Measurements from ENCODE around the gene MUSK.

MUSK gene

GRCh38 chr9:110763568-110763967 is 95.0 kb downstream of the MUSK start:
- peaks cover 2% of the 10 kb centered on the region for H3K4me1 ChIP-seq (ENCODE audit: control insufficient read depth, insufficient read depth, low read depth, low read length)
- DNase-seq = no peak

GRCh38 chr9:110764006-110764405 is 95.4 kb downstream of the MUSK start:
- H3K79me1 ChIP-seq (replicated peaks; ENCODE audit: low read length, poor library complexity, severe bottlenecking) = no peaks in the 10 kb centered on the region
- H2AK5ac ChIP-seq (ENCODE audit: low read length, severe bottlenecking) = no peak overlapping the region
- H3K9me3 ChIP-seq (ENCODE audit: control insufficient read depth, low read length) = no peaks in the 10 kb centered on the region
- no peak overlapping the region for H2BK120ac ChIP-seq (ENCODE audit: low read depth, low read length)
- H2BK12ac ChIP-seq (ENCODE audit: low read length in 2 of 2) = no peak overlapping the region
- 99% methylated on average over 3 of the region's 3 CpGs for WGBS
- no peak overlapping the region for H4K8ac ChIP-seq (ENCODE audit: low read length)
- H3K36me3 ChIP-seq (ENCODE audit: control insufficient read depth in 1 of 2, insufficient read depth in 2 of 2, low read depth in 1 of 2, low read length in 2 of 2) = no peaks in the 10 kb centered on the region
- no peak overlapping the region for H2BK15ac ChIP-seq (ENCODE audit: low read depth, poor library complexity, severe bottlenecking)
- H3K4me2 ChIP-seq (ENCODE audit: low read length, poor library complexity, severe bottlenecking) = no peak overlapping the region
- H3K4me3 ChIP-seq (ENCODE audit: insufficient read depth in 1 of 2, low read depth in 1 of 2, low read length in 2 of 2) = no peak overlapping the region
- no peak overlapping the region for H2AFZ ChIP-seq (ENCODE audit: low read depth, low read length)
- no peak for DNase-seq
- no peak overlapping the region for H3K27ac ChIP-seq (ENCODE audit: low read length, poor library complexity, severe bottlenecking)
- H2BK5ac ChIP-seq (ENCODE audit: low read depth, low read length, poor library complexity, severe bottlenecking) = no peak overlapping the region
- H3K4me1 ChIP-seq (ENCODE audit: control insufficient read depth, insufficient read depth, low read depth, low read length) = peaks cover 2% of the 10 kb centered on the region
- H3K4ac ChIP-seq (ENCODE audit: low read depth in 1 of 2, low read length in 2 of 2) = no peak overlapping the region
- no peak overlapping the region for H3K23ac ChIP-seq (ENCODE audit: low read length in 2 of 2)
- H4K91ac ChIP-seq (ENCODE audit: low read length) = no peak overlapping the region
- no peak overlapping the region for H3K14ac ChIP-seq (ENCODE audit: low read length in 2 of 2)
- H3K18ac ChIP-seq (ENCODE audit: low read depth in 1 of 2, low read length in 2 of 2) = no peak overlapping the region
- H3K9ac ChIP-seq (ENCODE audit: low read length) = no peak overlapping the region
- no peaks in the 10 kb centered on the region for H3K27me3 ChIP-seq (ENCODE audit: control insufficient read depth in 1 of 2, insufficient read depth in 1 of 2, low read length in 2 of 2)

More at GRCh38 chr9:110763568-110763967, 95.0 kb downstream of the MUSK start:
- Histone ChIP-seq H3K27me3 (ENCODE audit: control insufficient read depth in 1 of 2, insufficient read depth in 1 of 2, low read length in 2 of 2) (no peaks in the 10 kb centered on the region), H3K4me2 (ENCODE audit: low read length, poor library complexity, severe bottlenecking) (no peak overlapping the region), H3K9ac (ENCODE audit: low read length) (no peak overlapping the region), H4K91ac (ENCODE audit: low read length) (no peak overlapping the region), H2BK12ac (ENCODE audit: low read length in 2 of 2) (no peak overlapping the region), H3K27ac (ENCODE audit: low read length, poor library complexity, severe bottlenecking) (no peak overlapping the region), H3K4me3 (ENCODE audit: insufficient read depth in 1 of 2, low read depth in 1 of 2, low read length in 2 of 2) (no peak overlapping the region), H3K79me1 (replicated peaks; ENCODE audit: low read length, poor library complexity, severe bottlenecking) (no peaks in the 10 kb centered on the region), H2AK5ac (ENCODE audit: low read length, severe bottlenecking) (no peak overlapping the region), H3K4ac (ENCODE audit: low read depth in 1 of 2, low read length in 2 of 2) (no peak overlapping the region), H3K23ac (ENCODE audit: low read length in 2 of 2) (no peak overlapping the region), H3K9me3 (ENCODE audit: control insufficient read depth, low read length) (no peaks in the 10 kb centered on the region), H2BK120ac (ENCODE audit: low read depth, low read length) (no peak overlapping the region), H3K18ac (ENCODE audit: low read depth in 1 of 2, low read length in 2 of 2) (no peak overlapping the region), H2BK5ac (ENCODE audit: low read depth, low read length, poor library complexity, severe bottlenecking) (no peak overlapping the region), H3K36me3 (ENCODE audit: control insufficient read depth in 1 of 2, insufficient read depth in 2 of 2, low read depth in 1 of 2, low read length in 2 of 2) (no peaks in the 10 kb centered on the region), H4K8ac (ENCODE audit: low read length) (no peak overlapping the region), H2BK15ac (ENCODE audit: low read depth, poor library complexity, severe bottlenecking) (no peak overlapping the region), H2AFZ (ENCODE audit: low read depth, low read length) (no peak overlapping the region), H3K14ac (ENCODE audit: low read length in 2 of 2) (no peak overlapping the region)
- WGBS = no CpG with 5 or more reads among the region's 1 CpG

GRCh38 chr9:110765926-110766325 is 97.3 kb downstream of the MUSK start:
- H3K18ac ChIP-seq (ENCODE audit: low read depth in 1 of 2, low read length in 2 of 2) = peak overlapping the region in 1 of 2 experiments; percentile 6
- H4K91ac ChIP-seq (ENCODE audit: low read length) = no peak overlapping the region
- WGBS = 89% methylated on average over 2 of the region's 2 CpGs

GRCh38 chr9:110767559-110768063 is 99.0 kb downstream of the MUSK start:
- Histone ChIP-seq H3K23ac (ENCODE audit: low read length in 2 of 2) (no peak overlapping the region), H3K4ac (ENCODE audit: low read depth in 1 of 2, low read length in 2 of 2) (peak overlapping the region in 1 of 2 experiments; percentile 37), H3K27ac (ENCODE audit: low read length, poor library complexity, severe bottlenecking) (no peak overlapping the region), H3K79me1 (replicated peaks; ENCODE audit: low read length, poor library complexity, severe bottlenecking) (no peaks in the 10 kb centered on the region), H2BK15ac (ENCODE audit: low read depth, poor library complexity, severe bottlenecking) (no peak overlapping the region), H3K36me3 (ENCODE audit: control insufficient read depth in 1 of 2, insufficient read depth in 2 of 2, low read depth in 1 of 2, low read length in 2 of 2) (no peaks in the 10 kb centered on the region), H4K8ac (ENCODE audit: low read length) (no peak overlapping the region), H2AK5ac (ENCODE audit: low read length, severe bottlenecking) (no peak overlapping the region), H2BK120ac (ENCODE audit: low read depth, low read length) (no peak overlapping the region), H3K18ac (ENCODE audit: low read depth in 1 of 2, low read length in 2 of 2) (peak overlapping the region in 1 of 2 experiments; percentile 34), H3K4me3 (ENCODE audit: insufficient read depth in 1 of 2, low read depth in 1 of 2, low read length in 2 of 2) (peak overlapping the region in 1 of 2 experiments; percentile 71), H3K4me2 (ENCODE audit: low read length, poor library complexity, severe bottlenecking) (no peak overlapping the region), H3K14ac (ENCODE audit: low read length in 2 of 2) (no peak overlapping the region), H2AFZ (ENCODE audit: low read depth, low read length) (no peak overlapping the region), H4K91ac (ENCODE audit: low read length) (no peak overlapping the region), H3K27me3 (ENCODE audit: control insufficient read depth in 1 of 2, insufficient read depth in 1 of 2, low read length in 2 of 2) (no peaks in the 10 kb centered on the region), H2BK5ac (ENCODE audit: low read depth, low read length, poor library complexity, severe bottlenecking) (no peak overlapping the region), H3K9me3 (ENCODE audit: control insufficient read depth, low read length) (no peaks in the 10 kb centered on the region), H2BK12ac (ENCODE audit: low read length in 2 of 2) (peak overlapping the region in 1 of 2 experiments; percentile 48), H3K9ac (ENCODE audit: low read length) (peak overlapping the region; percentile 86), H3K4me1 (ENCODE audit: control insufficient read depth, insufficient read depth, low read depth, low read length) (peaks cover 2% of the 10 kb centered on the region)
- DNase-seq = no peak
- WGBS = 86% methylated on average over 4 of the region's 6 CpGs

More at GRCh38 chr9:110765926-110766325, 97.3 kb downstream of the MUSK start:
- H3K36me3 ChIP-seq (ENCODE audit: control insufficient read depth in 1 of 2, insufficient read depth in 2 of 2, low read depth in 1 of 2, low read length in 2 of 2) = no peaks in the 10 kb centered on the region
- H4K8ac ChIP-seq (ENCODE audit: low read length) = no peak overlapping the region
- H2BK15ac ChIP-seq (ENCODE audit: low read depth, poor library complexity, severe bottlenecking) = no peak overlapping the region
- no peak overlapping the region for H3K4me3 ChIP-seq (ENCODE audit: insufficient read depth in 1 of 2, low read depth in 1 of 2, low read length in 2 of 2)
- H2BK120ac ChIP-seq (ENCODE audit: low read depth, low read length) = no peak overlapping the region
- no peak overlapping the region for H3K9ac ChIP-seq (ENCODE audit: low read length)
- no peaks in the 10 kb centered on the region for H3K79me1 ChIP-seq (replicated peaks; ENCODE audit: low read length, poor library complexity, severe bottlenecking)
- peak overlapping the region in 1 of 2 experiments; percentile 7 for H3K4ac ChIP-seq (ENCODE audit: low read depth in 1 of 2, low read length in 2 of 2)
- H3K9me3 ChIP-seq (ENCODE audit: control insufficient read depth, low read length) = no peaks in the 10 kb centered on the region
- no peak for DNase-seq
- no peak overlapping the region for H3K14ac ChIP-seq (ENCODE audit: low read length in 2 of 2)
- no peak overlapping the region for H2AFZ ChIP-seq (ENCODE audit: low read depth, low read length)
- peaks cover 2% of the 10 kb centered on the region for H3K4me1 ChIP-seq (ENCODE audit: control insufficient read depth, insufficient read depth, low read depth, low read length)
- H2BK5ac ChIP-seq (ENCODE audit: low read depth, low read length, poor library complexity, severe bottlenecking) = no peak overlapping the region
- no peaks in the 10 kb centered on the region for H3K27me3 ChIP-seq (ENCODE audit: control insufficient read depth in 1 of 2, insufficient read depth in 1 of 2, low read length in 2 of 2)
- H3K23ac ChIP-seq (ENCODE audit: low read length in 2 of 2) = no peak overlapping the region
- no peak overlapping the region for H3K4me2 ChIP-seq (ENCODE audit: low read length, poor library complexity, severe bottlenecking)
- no peak overlapping the region for H2BK12ac ChIP-seq (ENCODE audit: low read length in 2 of 2)
- H2AK5ac ChIP-seq (ENCODE audit: low read length, severe bottlenecking) = no peak overlapping the region
- no peak overlapping the region for H3K27ac ChIP-seq (ENCODE audit: low read length, poor library complexity, severe bottlenecking)

Measured in mesenchymal stem cell (in vitro differentiated cells and primary cell).